Bronchial epithelial cell (primary cell): Measurements from ENCODE around the gene C6orf136. TPM values are rescaled to one million over a fixed set of nuclear protein-coding genes. Genes with fewer than 3 reads are reported as not detected.

Source experiments
- DNase-seq: peaks from one replicate; pipeline ENCODE4 v3.0.0-alpha.2; 2010; ENCODE audit warnings: low read depth
- FAIRE-seq: peaks from 2 replicates; lab custom pipeline; 2011; peaks lifted over from hg19 to GRCh38; lab: Jason Lieb, UNC
- H3K27me3 ChIP-seq: 2 replicates; pipeline ENCODE4 v1.5.1; 2011; ENCODE audit warnings: low read length; ENCODE audit not compliant: control insufficient read depth, insufficient read depth
- H3K36me3 ChIP-seq: 2 replicates; pipeline ENCODE4 v1.5.1; 2011; ENCODE audit warnings: low read length; ENCODE audit not compliant: control insufficient read depth, insufficient read depth
- H3K4me3 ChIP-seq: 2 replicates; pipeline ENCODE4 v1.5.1; 2011; ENCODE audit warnings: mild to moderate bottlenecking, low read depth, low read length, control low read depth
- CTCF ChIP-seq: IDR thresholded peaks from 2 replicates; pipeline ENCODE4 v1.5.1; 2011; ENCODE audit warnings: mild to moderate bottlenecking, moderate library complexity, low read length, control low read depth, inconsistent platforms; ENCODE audit not compliant: insufficient read depth, severe bottlenecking
- total RNA-seq: library from RNA; depleted of rRNA; stranded (reverse); fragments of >200 nt; gene quantifications from 2 replicates; pipeline ENCODE4 v1.2.1, GENCODE V29; 2014

C6orf136 gene
- total RNA-seq, 1 donor from 2014 or later: 1.8 TPM

- Histone ChIP-seq H3K36me3 (peaks cover 6% of the 10 kb centered on the region), H3K4me3 (peak overlapping the region; percentile 76), H3K27me3 (no peaks in the 10 kb centered on the region)
- no peak for TF ChIP-seq CTCF
- FAIRE-seq (no peak), DNase-seq (peak; percentile 94)
These were observed 40.1 kb downstream of the C6orf136 start for GRCh38 chr6:30686908-30687658.

GRCh38 chr6:30687659-30688431, 40.9 kb downstream of the C6orf136 start:
- FAIRE-seq (no peak), DNase-seq (no peak)
- no peaks in the 10 kb centered on the region for H3K27me3 ChIP-seq
- H3K36me3 ChIP-seq: peaks cover 6% of the 10 kb centered on the region
- peak overlapping the region; percentile 76 for H3K4me3 ChIP-seq
- TF ChIP-seq CTCF: no peak

GRCh38 chr6:30688569-30688968, 41.6 kb downstream of the C6orf136 start:
- no peaks in the 10 kb centered on the region for H3K27me3 ChIP-seq
- FAIRE-seq (no peak), DNase-seq (no peak)
- TF ChIP-seq CTCF: no peak
- H3K4me3 ChIP-seq: no peak overlapping the region
- H3K36me3 ChIP-seq: peaks cover 5% of the 10 kb centered on the region

GRCh38 chr6:30689022-30689865, 42.3 kb downstream of the C6orf136 start:
- FAIRE-seq: no peak

More at GRCh38 chr6:30689022-30689865, 42.3 kb downstream of the C6orf136 start:
- no peak overlapping the region for H3K4me3 ChIP-seq
- no peaks in the 10 kb centered on the region for H3K27me3 ChIP-seq
- TF ChIP-seq CTCF: no peak
- DNase-seq: no peak
- peaks cover 3% of the 10 kb centered on the region for H3K36me3 ChIP-seq
